Stimulated activated effector memory CD8-positive, alpha-beta T cell treated with anti-CD3 and anti-CD28 coated beads, Interleukin-12 subunit alpha, Interleukin-12 subunit beta, amount 100 ng/mL, for 72 hours (primary cell): ENCODE measurements around the gene POLR1G.
"Not testable (repeated sequence)": the region's sequence is repeated elsewhere in the genome, so short reads cannot be mapped to it uniquely, and the experiment has no call there.

Source experiments
- ATAC-seq: fragments of 150-1000 bp; cut with Tn5 transposase; 2 replicates; pipeline ENCODE4 v1.10.0; 2021
- DNase-seq, 2 donors: peaks; one replicate each; pipeline ENCODE4 v3.0.0; 2021 to 2022; ENCODE audit warnings: low spot score in 2 of 2
- H3K27ac Mint-ChIP-seq: one replicate; pipeline ENCODE4 v1.8.0; 2022; ENCODE audit warnings: mild to moderate bottlenecking, mixed read lengths
- H3K36me3 Mint-ChIP-seq: one replicate; pipeline ENCODE4 v1.8.0; 2022; ENCODE audit warnings: mild to moderate bottlenecking, mixed read lengths
- H3K4me1 Mint-ChIP-seq: one replicate; pipeline ENCODE4 v1.8.0; 2022; ENCODE audit warnings: mixed read lengths
- H3K4me3 Mint-ChIP-seq: one replicate; pipeline ENCODE4 v1.8.0; 2022; ENCODE audit warnings: mild to moderate bottlenecking, mixed read lengths
- H3K9me3 Mint-ChIP-seq: one replicate; pipeline ENCODE4 v1.8.0; 2022; ENCODE audit warnings: mixed read lengths

POLR1G gene

DNA sequence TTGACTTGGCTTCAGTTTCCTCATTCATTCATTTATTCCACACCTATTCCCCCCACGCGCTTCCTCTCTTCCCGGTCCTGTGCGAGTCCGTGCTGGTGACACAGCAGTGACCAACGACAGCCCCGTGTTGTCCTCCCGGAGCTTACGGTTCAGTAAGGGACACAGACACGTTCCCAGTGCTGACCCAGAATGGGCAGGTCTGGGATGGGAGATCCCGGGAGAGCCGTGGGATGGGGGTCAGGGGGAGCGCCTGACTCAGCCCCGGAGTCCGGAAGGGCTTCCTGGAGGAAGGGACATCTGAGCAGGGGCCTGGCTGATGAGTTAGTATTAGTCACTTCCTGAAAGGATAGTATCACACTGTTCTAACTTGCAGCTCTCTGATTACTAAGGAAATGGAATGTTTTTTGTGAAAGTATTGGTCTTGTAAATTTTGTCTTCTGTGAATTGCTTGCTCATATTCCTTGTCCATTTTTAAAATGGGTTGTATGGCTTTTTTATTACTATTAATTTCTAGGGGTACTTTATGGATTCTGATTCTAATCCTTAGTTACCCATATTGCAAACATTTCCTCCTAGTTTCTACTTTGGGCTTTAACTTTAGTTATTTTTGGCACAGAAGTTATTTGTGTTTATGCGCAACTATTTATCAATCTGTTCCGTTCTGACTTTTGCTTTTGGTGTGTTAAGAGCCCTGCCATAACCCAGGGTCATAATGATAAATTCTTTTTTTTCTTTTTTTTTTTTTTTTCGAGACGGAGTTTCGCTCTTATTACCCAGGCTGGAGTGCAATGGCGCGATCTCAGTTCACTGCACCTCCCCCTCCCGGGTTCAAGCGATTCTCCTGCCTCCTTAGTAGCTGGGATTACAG is 18.0 kb downstream of the POLR1G start:
- peak; percentile 78 for ATAC-seq
- Mint-ChIP-seq H3K4me1 (peaks cover 63% of the 10 kb centered on the region), H3K9me3 (no peaks in the 10 kb centered on the region), H3K27ac (peak overlapping the region; percentile 95), H3K4me3 (peak overlapping the region; percentile 93), H3K36me3 (peaks cover 44% of the 10 kb centered on the region)
- DNase-seq = peak; percentile 48 to 82

DNA sequence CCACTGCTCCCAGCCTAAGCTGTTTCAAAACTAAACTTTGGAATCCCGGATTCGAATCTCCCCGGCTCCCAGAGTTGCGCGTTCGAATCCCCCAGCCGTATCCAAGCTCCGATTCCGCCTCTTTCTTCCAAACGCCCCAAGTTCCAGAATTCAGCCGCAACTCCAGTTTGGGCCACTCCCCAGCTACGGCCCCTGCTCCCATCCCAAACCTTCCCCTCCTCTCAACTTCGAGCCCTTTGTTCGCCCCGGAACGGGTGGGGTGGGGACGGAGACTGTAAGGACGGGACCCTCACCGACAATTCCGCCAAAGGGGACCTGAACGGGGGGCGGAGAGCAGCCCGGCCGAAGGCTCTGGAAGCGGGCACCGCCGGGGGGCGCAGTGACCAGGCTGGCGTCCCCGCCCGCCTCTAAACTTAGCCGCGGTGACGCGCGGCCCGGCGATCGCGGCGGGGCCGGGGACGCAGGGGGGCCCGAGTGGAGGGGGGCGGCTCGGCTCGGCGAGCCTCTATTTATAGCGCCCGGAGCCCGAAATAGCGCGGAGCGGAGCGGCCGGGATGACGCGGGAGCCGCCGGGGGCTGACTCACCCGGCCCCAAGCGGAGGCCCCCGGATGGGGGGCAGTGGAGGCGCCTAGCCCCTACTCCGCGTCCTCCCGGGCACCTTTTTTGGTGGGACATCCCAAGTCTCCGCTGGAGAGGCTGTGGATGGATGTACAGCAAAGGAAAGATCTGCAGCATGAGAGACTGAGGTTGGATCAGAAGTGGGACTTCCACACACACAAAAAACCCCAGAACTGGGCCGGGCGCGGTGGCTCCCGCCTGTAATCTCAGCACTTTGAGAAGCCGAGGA is 22.2 kb downstream of the POLR1G start:
- peaks cover 13% of the 10 kb centered on the region for H3K36me3 Mint-ChIP-seq
- DNase-seq = peak in 1 of 2 donors; percentile 64
- H3K4me3 Mint-ChIP-seq = peak overlapping the region; percentile 84
- peak overlapping the region; percentile 88 for H3K27ac Mint-ChIP-seq
- peak; percentile 34 for ATAC-seq
- H3K4me1 Mint-ChIP-seq = peaks cover 29% of the 10 kb centered on the region
- H3K9me3 Mint-ChIP-seq = no peaks in the 10 kb centered on the region

DNA sequence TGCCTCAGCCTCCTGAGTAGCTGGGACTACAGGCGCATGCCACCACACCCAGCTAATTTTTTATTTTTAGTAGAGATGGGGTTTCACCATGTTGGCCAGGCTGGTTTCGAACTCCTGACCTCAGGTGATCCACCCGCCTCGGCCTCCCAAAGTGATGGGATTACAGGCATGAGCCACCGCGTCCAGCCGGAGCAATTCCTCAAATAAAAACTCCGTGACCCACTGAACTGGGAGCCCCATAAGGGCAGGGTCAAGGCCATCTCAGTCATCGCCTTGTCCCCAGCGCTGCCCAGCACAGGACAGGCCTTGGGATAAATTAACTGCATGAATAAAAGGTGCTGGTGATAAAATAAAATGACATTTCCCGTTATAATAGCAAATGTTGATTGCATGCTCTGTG is 23.5 kb downstream of the POLR1G start:
- H3K36me3 Mint-ChIP-seq, H3K27ac Mint-ChIP-seq, ATAC-seq, H3K4me3 Mint-ChIP-seq, DNase-seq, H3K9me3 Mint-ChIP-seq: not testable (repeated sequence)
- H3K4me1 Mint-ChIP-seq = peaks cover 18% of the 10 kb centered on the region

DNA sequence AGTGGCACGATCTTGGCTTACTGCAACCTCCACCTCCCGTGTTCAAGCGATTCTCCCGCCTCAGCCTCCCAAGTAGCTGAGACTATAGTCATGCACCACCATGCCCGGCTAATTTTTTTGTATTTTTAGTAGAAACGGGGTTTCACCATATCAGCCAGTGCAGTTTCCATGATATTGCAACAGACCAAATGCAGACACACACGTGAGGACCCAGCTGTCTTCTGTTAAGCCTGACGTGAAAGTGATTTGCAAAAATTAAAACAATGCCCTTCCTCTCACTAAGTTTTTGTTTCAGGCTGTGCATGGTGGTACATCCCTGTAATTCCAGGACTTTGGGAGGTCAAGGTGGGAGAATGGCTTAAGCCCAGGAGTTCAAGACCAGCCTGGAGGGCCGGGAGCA is 24.6 kb downstream of the POLR1G start:
- peaks cover 18% of the 10 kb centered on the region for H3K4me1 Mint-ChIP-seq
- H3K36me3 Mint-ChIP-seq, ATAC-seq, H3K9me3 Mint-ChIP-seq, H3K27ac Mint-ChIP-seq, DNase-seq, H3K4me3 Mint-ChIP-seq: not testable (repeated sequence)

DNA sequence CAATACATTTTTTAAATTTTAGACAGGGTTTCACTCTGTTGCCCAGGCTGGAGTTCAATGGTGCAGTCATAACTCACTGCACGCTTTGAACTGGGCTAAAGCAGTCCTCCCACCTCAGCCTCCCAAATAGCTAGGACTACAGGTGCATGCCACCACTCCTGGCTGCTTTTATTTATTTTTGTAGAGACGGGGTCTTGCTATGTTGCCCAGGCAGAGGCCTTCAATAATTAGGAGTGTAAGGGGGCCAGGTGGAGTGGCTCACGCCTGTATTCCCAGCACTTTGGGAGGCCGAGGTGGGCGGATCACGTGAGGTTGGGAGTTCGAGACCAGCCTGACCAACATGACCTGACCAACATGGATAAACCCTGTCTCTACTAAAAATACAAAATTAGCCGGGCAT is 26.1 kb downstream of the POLR1G start:
- H3K36me3 Mint-ChIP-seq, DNase-seq, ATAC-seq, H3K27ac Mint-ChIP-seq, H3K4me3 Mint-ChIP-seq, H3K9me3 Mint-ChIP-seq: not testable (repeated sequence)
- H3K4me1 Mint-ChIP-seq = peaks cover 11% of the 10 kb centered on the region

DNA sequence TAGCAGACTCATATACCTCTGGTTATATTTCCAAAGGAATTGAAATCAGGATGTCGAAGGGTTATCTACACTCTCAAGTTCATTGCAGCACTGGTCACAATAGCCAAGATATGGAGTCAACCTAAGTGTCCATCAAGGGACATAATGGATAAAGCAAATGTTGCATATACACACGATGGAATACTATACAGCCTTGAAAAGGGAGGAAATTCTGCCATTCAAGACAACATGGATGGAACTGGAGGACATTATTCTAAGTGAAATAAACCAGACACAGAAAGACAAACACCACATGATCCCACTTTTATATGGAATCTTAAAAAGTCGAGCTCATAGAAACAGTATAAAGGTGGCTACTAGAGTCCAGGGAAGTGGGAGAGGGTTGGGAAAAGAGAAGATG is 30.9 kb downstream of the POLR1G start:
- no peak for DNase-seq
- Mint-ChIP-seq H3K4me1 (peaks cover 16% of the 10 kb centered on the region), H3K9me3 (no peaks in the 10 kb centered on the region), H3K27ac (no peak overlapping the region), H3K36me3 (no peaks in the 10 kb centered on the region), H3K4me3 (no peak overlapping the region)
- no peak for ATAC-seq

DNA sequence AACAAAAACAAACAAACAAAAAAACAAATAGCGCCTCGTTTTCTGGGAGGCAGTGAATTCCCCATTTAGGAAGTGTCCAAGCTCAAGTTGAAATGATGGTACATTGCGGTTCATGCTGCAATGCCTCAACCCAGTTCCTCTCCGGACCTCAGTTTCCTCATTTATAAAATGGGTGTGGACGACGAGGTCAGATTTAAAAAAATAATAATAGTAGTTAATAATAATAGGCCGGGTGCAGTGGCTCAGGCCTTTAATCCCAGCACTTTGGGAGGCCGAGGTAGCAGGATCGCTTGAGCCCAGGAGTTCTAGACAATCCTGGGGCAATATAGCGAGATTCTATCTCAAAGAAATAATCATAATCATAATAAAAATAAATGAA is 32.7 kb downstream of the POLR1G start:
- no peak for ATAC-seq
- H3K4me1 Mint-ChIP-seq = peaks cover 34% of the 10 kb centered on the region
- peak overlapping the region; percentile 72 for H3K4me3 Mint-ChIP-seq
- DNase-seq = no peak
- H3K9me3 Mint-ChIP-seq = no peaks in the 10 kb centered on the region
- H3K36me3 Mint-ChIP-seq = peaks cover 13% of the 10 kb centered on the region
- no peak overlapping the region for H3K27ac Mint-ChIP-seq

DNA sequence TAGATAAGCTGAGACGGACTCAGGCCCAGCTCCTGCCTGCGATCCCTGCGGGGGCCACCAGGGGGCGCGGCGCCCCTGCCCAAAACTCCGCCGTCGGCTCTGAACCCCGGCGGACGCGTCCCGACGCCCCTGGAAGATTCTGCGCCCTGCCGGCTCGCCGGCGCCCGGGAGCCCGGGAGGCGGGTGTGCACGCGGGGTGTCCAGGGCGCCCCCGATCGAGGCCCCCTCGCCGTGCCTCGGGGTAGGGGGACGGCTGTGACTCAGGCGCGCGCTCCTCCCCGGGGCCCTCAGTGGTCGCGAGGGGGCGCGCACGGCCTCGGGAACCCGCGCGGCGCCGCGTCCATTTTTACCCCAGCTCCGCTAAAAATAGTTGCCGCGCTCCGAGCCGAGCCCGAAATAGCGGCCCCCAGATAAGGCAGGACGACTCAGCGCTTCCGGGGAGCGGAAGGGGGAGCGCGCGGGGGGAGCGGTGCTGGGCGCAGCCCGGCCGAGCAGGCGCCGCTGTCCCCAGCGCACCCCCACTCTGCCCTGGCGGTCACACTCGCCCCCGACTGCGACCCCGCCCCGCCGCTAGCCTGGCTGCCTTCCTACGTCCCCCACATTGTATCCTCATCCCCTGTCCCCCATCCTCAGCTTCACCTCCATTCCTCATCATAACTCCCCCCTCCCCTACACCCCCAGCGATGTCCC is 33.3 kb downstream of the POLR1G start:
- DNase-seq = peak; percentile 93 to 95
- no peaks in the 10 kb centered on the region for H3K9me3 Mint-ChIP-seq
- H3K36me3 Mint-ChIP-seq = peaks cover 13% of the 10 kb centered on the region
- H3K4me3 Mint-ChIP-seq = peak overlapping the region; percentile 72
- peak; percentile 85 for ATAC-seq
- peak overlapping the region; percentile 87 for H3K27ac Mint-ChIP-seq
- peaks cover 40% of the 10 kb centered on the region for H3K4me1 Mint-ChIP-seq

DNA sequence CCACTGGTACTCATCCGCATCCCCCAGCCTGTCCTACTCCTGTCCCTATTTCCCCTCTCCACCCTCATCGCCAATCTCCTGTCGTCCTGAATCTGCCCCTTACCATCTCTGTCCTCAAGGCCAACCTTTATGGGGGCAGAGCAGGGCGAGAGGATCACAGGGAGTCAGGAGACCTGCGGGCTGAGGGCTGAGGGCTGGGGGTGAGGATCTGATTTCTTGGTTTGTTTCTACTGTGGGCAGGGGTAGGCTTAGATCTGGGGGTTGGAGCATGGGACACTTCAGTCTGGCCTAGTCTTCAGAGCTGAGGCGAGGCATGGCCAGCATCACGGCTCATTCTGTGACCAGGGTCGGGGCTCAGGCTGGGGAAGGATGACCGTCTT is 33.8 kb downstream of the POLR1G start:
- H3K27ac Mint-ChIP-seq = peak overlapping the region; percentile 87
- peaks cover 45% of the 10 kb centered on the region for H3K4me1 Mint-ChIP-seq
- peak overlapping the region; percentile 72 for H3K4me3 Mint-ChIP-seq
- ATAC-seq (no peak), DNase-seq (peak in 1 of 2 donors; percentile 62)
- peaks cover 13% of the 10 kb centered on the region for H3K36me3 Mint-ChIP-seq
- no peaks in the 10 kb centered on the region for H3K9me3 Mint-ChIP-seq

DNA sequence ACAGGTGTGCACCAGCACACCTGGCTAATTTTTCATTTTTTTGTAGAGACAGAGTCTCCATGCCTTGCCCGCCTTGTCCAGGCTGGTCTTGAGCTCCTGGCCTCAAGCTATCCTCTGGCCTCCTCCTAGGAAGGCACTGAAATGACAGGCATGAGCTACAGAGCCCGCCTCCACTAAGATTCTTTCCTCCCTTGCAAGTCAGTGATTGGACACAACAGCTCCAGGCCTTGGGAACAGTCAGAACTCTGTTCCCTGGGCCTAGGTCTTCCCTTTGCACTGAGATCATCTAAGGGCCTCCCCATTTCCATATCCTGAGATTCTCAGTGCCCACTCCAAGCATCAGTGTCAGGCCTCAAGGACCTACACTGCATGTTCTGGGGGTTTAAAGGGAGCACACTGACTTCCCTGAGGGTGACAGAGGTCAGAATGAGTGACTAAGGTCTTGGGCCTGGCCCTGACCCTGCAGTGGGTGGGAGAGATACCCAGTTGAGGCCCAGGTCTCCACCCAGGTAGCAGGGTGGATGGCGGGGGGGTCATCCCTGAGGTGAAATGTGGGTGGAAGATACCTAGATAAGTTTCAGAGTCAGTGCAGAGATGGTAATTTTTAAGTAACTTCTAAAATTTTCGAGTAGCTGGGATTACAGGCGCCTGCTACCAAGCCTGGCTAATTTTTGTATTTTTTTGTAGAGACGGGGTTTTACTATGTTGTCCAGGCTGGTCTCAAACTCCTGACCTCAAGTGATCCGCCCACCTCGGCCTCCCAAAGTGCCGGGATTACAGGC is 34.6 kb downstream of the POLR1G start:
- H3K4me3 Mint-ChIP-seq = peak overlapping the region; percentile 72
- DNase-seq = no peak
- peak overlapping the region; percentile 87 for H3K27ac Mint-ChIP-seq
- peaks cover 13% of the 10 kb centered on the region for H3K36me3 Mint-ChIP-seq
- no peaks in the 10 kb centered on the region for H3K9me3 Mint-ChIP-seq
- no peak for ATAC-seq
- H3K4me1 Mint-ChIP-seq = peaks cover 53% of the 10 kb centered on the region

DNA sequence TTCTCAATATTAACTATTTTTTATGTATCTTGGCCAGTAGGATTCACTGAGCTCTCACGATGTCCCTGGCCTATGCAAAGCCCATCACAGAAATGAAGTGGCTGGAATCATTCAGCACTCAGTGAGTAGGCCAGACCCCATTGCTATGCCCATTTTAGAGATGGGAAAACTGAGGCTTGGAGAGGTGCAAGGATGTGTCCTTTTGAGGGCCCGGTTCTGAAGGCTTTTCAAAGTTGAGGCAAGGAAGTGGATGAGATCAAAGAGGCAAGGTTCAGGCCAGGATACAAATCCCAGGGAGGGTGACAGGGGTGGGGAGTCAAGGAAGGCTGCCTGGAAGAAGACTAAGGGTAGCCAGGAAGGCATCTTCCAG is 35.9 kb downstream of the POLR1G start:
- ATAC-seq (no peak), DNase-seq (no peak)
- peak overlapping the region; percentile 90 for H3K4me3 Mint-ChIP-seq
- peaks cover 61% of the 10 kb centered on the region for H3K4me1 Mint-ChIP-seq
- peak overlapping the region; percentile 98 for H3K27ac Mint-ChIP-seq
- H3K36me3 Mint-ChIP-seq = peaks cover 20% of the 10 kb centered on the region
- no peaks in the 10 kb centered on the region for H3K9me3 Mint-ChIP-seq

DNA sequence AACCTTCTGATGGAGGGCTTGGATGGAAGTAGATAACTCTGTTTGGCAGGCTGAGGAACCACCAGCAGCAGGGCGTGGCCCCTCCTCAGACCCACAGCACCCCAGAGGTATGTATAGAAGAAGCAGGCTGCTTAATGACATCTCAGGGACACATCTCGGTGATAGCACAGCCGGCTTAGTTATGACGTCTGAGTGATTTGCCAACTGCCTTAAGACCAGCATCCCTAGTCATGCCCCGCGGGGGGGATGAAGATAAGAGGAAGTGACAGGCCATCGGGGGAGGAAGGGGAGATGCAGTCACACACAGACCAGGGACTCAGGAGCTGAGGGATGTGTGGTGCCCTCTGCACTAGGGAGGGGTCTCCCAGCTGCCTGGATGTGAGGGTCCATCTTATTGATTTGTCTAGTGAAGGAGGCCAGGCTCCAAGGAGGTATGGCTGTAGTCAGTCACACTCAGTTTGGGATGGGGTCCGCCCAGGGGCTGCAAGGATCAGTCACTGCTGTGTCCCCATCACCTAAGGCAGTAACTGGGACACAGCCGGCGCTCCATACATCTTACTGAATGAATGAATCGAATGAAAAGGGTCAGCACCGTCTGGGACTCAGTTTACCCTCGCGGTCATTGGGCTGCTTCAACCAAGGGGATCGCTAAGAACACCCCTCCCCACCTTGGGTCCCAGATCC is 36.5 kb downstream of the POLR1G start:
- DNase-seq (peak in 1 of 2 donors; percentile 64), ATAC-seq (peak; percentile 2)
- peak overlapping the region; percentile 98 for H3K27ac Mint-ChIP-seq
- H3K9me3 Mint-ChIP-seq = no peaks in the 10 kb centered on the region
- H3K4me3 Mint-ChIP-seq = peak overlapping the region; percentile 90
- H3K36me3 Mint-ChIP-seq = peaks cover 20% of the 10 kb centered on the region
- H3K4me1 Mint-ChIP-seq = peaks cover 65% of the 10 kb centered on the region

DNA sequence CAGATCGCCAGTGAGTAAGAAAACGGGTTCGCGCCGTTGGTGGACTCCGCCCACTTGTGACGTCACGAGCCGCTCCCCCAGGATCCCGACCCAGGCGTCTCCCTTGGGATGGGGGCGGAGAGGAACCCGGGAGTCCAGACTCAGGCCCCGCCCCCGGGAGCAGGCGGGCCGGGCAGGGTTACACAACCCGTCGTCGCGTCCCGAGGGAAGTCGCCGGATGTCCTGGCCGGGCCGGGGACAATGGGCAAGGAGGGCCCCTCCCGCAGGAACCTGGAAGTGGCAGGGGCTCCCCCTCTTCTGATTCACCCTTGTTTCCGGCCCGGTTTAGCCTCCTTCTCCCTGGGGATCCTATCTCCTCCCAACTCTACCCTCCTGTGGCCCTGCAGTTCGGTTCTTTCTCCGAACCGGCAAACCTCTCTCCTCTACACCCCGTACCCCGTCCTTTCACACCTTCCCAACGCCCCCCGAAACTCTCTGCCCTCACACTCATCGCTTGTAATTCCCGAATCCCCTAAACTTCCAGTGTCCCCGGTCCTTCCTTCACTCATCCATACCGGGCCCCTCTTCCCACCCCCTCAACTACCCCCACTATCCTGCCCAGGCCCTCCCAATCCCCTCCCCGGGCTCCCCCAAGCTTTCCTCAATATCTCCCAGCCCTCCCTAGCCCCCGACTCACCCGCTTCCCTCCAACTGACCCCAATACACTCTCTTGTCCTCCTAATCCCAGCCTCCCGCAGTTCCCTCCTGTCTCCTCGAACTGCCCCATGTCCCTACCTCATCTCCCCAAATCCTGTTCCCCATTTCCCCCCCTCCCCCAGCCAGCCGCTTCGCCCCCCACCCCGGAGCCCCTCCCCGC is 37.2 kb downstream of the POLR1G start:
- H3K9me3 Mint-ChIP-seq = no peaks in the 10 kb centered on the region
- H3K36me3 Mint-ChIP-seq = peaks cover 21% of the 10 kb centered on the region
- peak; percentile 56 to 84 for DNase-seq
- peak overlapping the region; percentile 90 for H3K4me3 Mint-ChIP-seq
- H3K27ac Mint-ChIP-seq = peak overlapping the region; percentile 98
- ATAC-seq = peak; percentile 40
- peaks cover 72% of the 10 kb centered on the region for H3K4me1 Mint-ChIP-seq
